K562 treated with DMSO at 1 percent for 4 hours (cell line): ENCODE measurements around the gene ZNF343. TPM values are rescaled to one million over a fixed set of nuclear protein-coding genes. Genes with fewer than 3 reads are reported as not detected.

ENCODE experiments used
- total RNA-seq: library from RNA; unstranded; fragments of 300-600 nt; gene quantifications from 2 replicates; pipeline ENCODE4 v1.2.3, GENCODE V29; 2022; ENCODE audit not compliant: insufficient read depth

Gene ZNF343
- total RNA-seq = 1.5 and 1.6 TPM in 2 replicates

GRCh38 chr20:2508631-2509467 is at the start of gene ZNF343:
ZNF343 (minus strand) TSS chr20:2508915; CDS start chr20:2493895, 15,020 bp downstream.

GRCh38 chr20:2536560-2536986 is 27.9 kb upstream of the ZNF343 start, which contains the start of gene TMC2:
TMC2 (plus strand) TSS chr20:2536573; CDS start chr20:2536622, 49 bp downstream.

GRCh38 chr20:2470423-2471193 is 38.1 kb downstream of the ZNF343 start, which contains the start of gene SNRPB:
SNRPB (minus strand) TSS chr20:2470789; CDS start chr20:2470690, 99 bp downstream.

Other genes with a start within 250 kb of the ZNF343 start
- not detected in 2 replicates for gene TGM3, start 212.9 kb downstream of the ZNF343 start, total RNA-seq
- gene TGM6, start 128.0 kb downstream of the ZNF343 start, total RNA-seq = not detected in 2 replicates
- 444 and 449 TPM in 2 replicates for gene SNRPB, start 38.1 kb downstream of the ZNF343 start, total RNA-seq
- gene TMC2, start 27.7 kb upstream of the ZNF343 start, total RNA-seq = not detected in 2 replicates
- gene NOP56, start 143.7 kb upstream of the ZNF343 start, total RNA-seq = 101 and 107 TPM in 2 replicates
- gene IDH3B, start 155.3 kb upstream of the ZNF343 start, total RNA-seq = 85.6 and 86.4 TPM in 2 replicates
- 2.1 TPM in 1 of 2 replicates, not detected in the other for gene EBF4, start 183.9 kb upstream of the ZNF343 start, total RNA-seq